Mucosa of descending colon (tissue), 3 donors: ENCODE measurements around the gene MYO7B. TPM values are rescaled to one million over a fixed set of nuclear protein-coding genes. Genes with fewer than 3 reads are reported as not detected.

ENCODE experiments used
- ATAC-seq: fragments of 200-7000 bp; cut with Tn5 transposase; one replicate; pipeline ENCODE4 v1.9.1; 2020; ENCODE audit warnings: mild to moderate bottlenecking, moderate library complexity
- DNase-seq, 3 donors: peaks; one replicate each; pipeline ENCODE4 v3.0.0-alpha.2; 2020
- H3K36me3 ChIP-seq: fragments of 200-600 bp; one replicate; pipeline ENCODE4 v1.8.0; 2021; ENCODE audit warnings: low read depth, mild to moderate bottlenecking
- H3K4me1 ChIP-seq: fragments of 200-600 bp; one replicate; pipeline ENCODE4 v1.8.0; 2021; ENCODE audit warnings: low read depth, mild to moderate bottlenecking
- H3K4me3 ChIP-seq: fragments of 200-600 bp; one replicate; pipeline ENCODE4 v1.8.0; 2021; ENCODE audit warnings: mild to moderate bottlenecking
- H3K9me3 ChIP-seq: fragments of 200-600 bp; one replicate; pipeline ENCODE4 v1.8.0; 2021; ENCODE audit warnings: mild to moderate bottlenecking
- CTCF ChIP-seq: fragments of 200-600 bp; IDR thresholded peaks from one replicate; pipeline ENCODE4 v1.8.0; 2022; ENCODE audit warnings: antibody characterized with exemption, mild to moderate bottlenecking
- intact Hi-C, 2 donors: fragments of 100-400 bp; cut with DNase I in 1 of 2; cut with micrococcal nuclease in 1 of 2; formaldehyde crosslinking; loops; one replicate each; pipeline versions ENCODE4 v1.11.0 to v1.11.1; 2022; cut with DNase I, micrococcal nuclease
- total RNA-seq, 3 donors: library from RNA; stranded (reverse); fragmentation: NEBNext Ultra II Directional in 2 of 3; extraction: Animal tissue kit (Norgen Biotek cat#: 25700) in 2 of 3; gene quantifications; one replicate each; pipeline versions ENCODE4 v1.2.1 to v1.2.4, GENCODE V29; 2021 to 2023
- donor health status: DM: no; HTN: no; CAD: no; lungs with moderate emphysema.
- donor health status: DM: no; HTN: no; CAD: no.
- donor health status: DM: no; HTN: yes; CAD: no.

The MYO7B gene
- total RNA-seq, 3 donors from 2014 or later, result 118 to 305 (median 199) TPM

- H3K36me3 ChIP-seq, result no peaks in the 10 kb centered on the region
- no peaks in the 10 kb centered on the region for H3K9me3 ChIP-seq
- DNase-seq (no peak), ATAC-seq (no peak)
- no peaks in the 10 kb centered on the region for H3K4me1 ChIP-seq
- H3K4me3 ChIP-seq, result no peak overlapping the region
- TF ChIP-seq CTCF, result no peak
- intact Hi-C loops, result no loop called here
These were observed 79.2 kb downstream of the MYO7B start for GRCh38 chr2:127614731-127615130.

- Histone ChIP-seq H3K9me3 (no peaks in the 10 kb centered on the region), H3K4me3 (no peak overlapping the region), H3K4me1 (no peaks in the 10 kb centered on the region), H3K36me3 (no peaks in the 10 kb centered on the region)
- DNase-seq, result no peak
- TF ChIP-seq CTCF, result no peak
- ATAC-seq, result no peak
- intact Hi-C loops, result no loop called here
These were observed 80.2 kb downstream of the MYO7B start for GRCh38 chr2:127615511-127616166.

- DNase-seq, result no peak
- Histone ChIP-seq H3K9me3 (no peaks in the 10 kb centered on the region), H3K4me1 (no peaks in the 10 kb centered on the region), H3K4me3 (no peak overlapping the region), H3K36me3 (no peaks in the 10 kb centered on the region)
- intact Hi-C loops, result no loop called here
- no peak for ATAC-seq
- TF ChIP-seq CTCF, result no peak
These were observed 83.2 kb downstream of the MYO7B start for GRCh38 chr2:127618551-127619202.

- intact Hi-C loops, result no loop called here
- no peak for TF ChIP-seq CTCF
- H3K4me1 ChIP-seq, result no peaks in the 10 kb centered on the region
- ATAC-seq (no peak), DNase-seq (no peak)
- H3K4me3 ChIP-seq, result no peak overlapping the region
- no peaks in the 10 kb centered on the region for H3K9me3 ChIP-seq
- H3K36me3 ChIP-seq, result no peaks in the 10 kb centered on the region
These were observed 83.7 kb downstream of the MYO7B start for GRCh38 chr2:127619203-127619590.

GRCh38 chr2:127619877-127620705, 84.6 kb downstream of the MYO7B start:
- no peak for TF ChIP-seq CTCF
- Histone ChIP-seq H3K36me3 (no peaks in the 10 kb centered on the region), H3K9me3 (no peaks in the 10 kb centered on the region), H3K4me1 (no peaks in the 10 kb centered on the region), H3K4me3 (no peak overlapping the region)
- DNase-seq, result peak in 1 of 3 donors; percentile 63
- intact Hi-C loops, result no loop called here
- ATAC-seq, result peak; percentile 76
